HG03064 (cell line): ENCODE measurements around the gene CACNA2D2.

Experiments used
- ATAC-seq: cut with Tn5 transposase; IDR thresholded peaks from one replicate; pipeline ENCODE4 v1.9.1; 2021; ENCODE audit warnings: low read depth; ENCODE audit not compliant: unreplicated experiment

CACNA2D2 gene

GRCh38 chr3:50470658-50471057, 32.8 kb downstream of the CACNA2D2 start:
- ATAC-seq, result no peak

GRCh38 chr3:50467919-50468318, 35.5 kb downstream of the CACNA2D2 start:
- no peak for ATAC-seq

- ATAC-seq, result no peak
Measured at GRCh38 chr3:50466177-50466576, 37.3 kb downstream of the CACNA2D2 start.

GRCh38 chr3:50464569-50464968, 38.9 kb downstream of the CACNA2D2 start:
- no peak for ATAC-seq

GRCh38 chr3:50459785-50460184, 43.6 kb downstream of the CACNA2D2 start:
- ATAC-seq, result no peak

- ATAC-seq, result no peak
Measured at GRCh38 chr3:50457988-50458387, 45.4 kb downstream of the CACNA2D2 start.

GRCh38 chr3:50455161-50456018, 48.0 kb downstream of the CACNA2D2 start:
- ATAC-seq, result no peak

- ATAC-seq, result no peak
Measured at GRCh38 chr3:50454481-50455070, 48.9 kb downstream of the CACNA2D2 start.

- ATAC-seq, result no peak
Measured at GRCh38 chr3:50453907-50454306, 49.5 kb downstream of the CACNA2D2 start.

GRCh38 chr3:50450209-50450921, 53.1 kb downstream of the CACNA2D2 start:
- no peak for ATAC-seq

GRCh38 chr3:50448752-50449539, 54.5 kb downstream of the CACNA2D2 start:
- ATAC-seq, result no peak

GRCh38 chr3:50447290-50447840, 56.1 kb downstream of the CACNA2D2 start:
- ATAC-seq, result no peak

- no peak for ATAC-seq
Measured at GRCh38 chr3:50445919-50446318, 57.5 kb downstream of the CACNA2D2 start.

- no peak for ATAC-seq
Measured at GRCh38 chr3:50444782-50445181, 58.7 kb downstream of the CACNA2D2 start.

- no peak for ATAC-seq
Measured at GRCh38 chr3:50444213-50444612, 59.2 kb downstream of the CACNA2D2 start.

GRCh38 chr3:50442945-50443579, 60.4 kb downstream of the CACNA2D2 start:
- ATAC-seq, result no peak

- no peak for ATAC-seq
Measured at GRCh38 chr3:50441424-50442217, 61.8 kb downstream of the CACNA2D2 start.

GRCh38 chr3:50436114-50436674, 67.2 kb downstream of the CACNA2D2 start:
- no peak for ATAC-seq
